Amniotic epithelial cell (primary cell): ENCODE measurements around the gene MAP4.
"Not testable (repeated sequence)": the region's sequence is repeated elsewhere in the genome, so short reads cannot be mapped to it uniquely, and the experiment has no call there.

Experiments
- DNase-seq: peaks from one replicate; pipeline ENCODE4 v3.0.0-alpha.2; 2010; ENCODE audit warnings: low read depth

Gene MAP4

DNA sequence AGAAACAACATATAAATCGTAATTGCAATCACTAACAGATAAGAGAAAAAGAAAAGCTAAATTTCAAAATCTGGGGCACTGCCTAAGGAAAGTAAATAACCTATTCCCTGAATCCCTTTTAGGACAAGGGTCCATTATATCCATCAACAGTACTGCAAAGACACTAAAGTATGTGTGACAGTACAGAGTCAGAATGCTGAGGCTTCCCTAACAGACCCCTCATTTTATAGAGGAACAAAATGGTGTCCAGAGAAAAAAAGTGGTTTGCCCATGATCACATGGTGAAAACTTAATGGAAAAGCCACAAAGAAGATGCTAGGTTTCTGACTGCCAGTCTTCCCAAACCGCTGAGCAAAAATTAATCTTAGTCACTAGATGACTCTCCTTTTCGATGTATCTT is 119.5 kb downstream of the MAP4 start:
- DNase-seq = no peak

DNA sequence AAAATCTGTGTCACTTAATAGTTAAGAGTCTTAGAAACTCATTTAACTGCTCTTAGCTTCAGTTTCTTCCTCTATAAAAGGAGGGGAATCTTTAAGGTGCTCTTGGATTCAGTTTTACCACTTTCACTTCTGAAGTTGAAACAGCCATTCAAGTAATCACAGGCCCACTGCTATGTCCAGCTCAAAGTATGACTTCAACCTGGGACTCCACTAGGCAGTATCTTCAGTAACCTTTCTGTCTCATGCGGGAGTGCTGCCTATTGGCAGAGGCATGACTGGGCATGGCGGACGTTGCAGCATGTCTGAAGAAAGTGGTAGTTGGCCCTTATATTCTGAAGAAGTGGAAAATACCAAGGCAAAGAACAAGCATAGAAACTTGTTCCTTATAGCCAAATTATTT is 121.0 kb downstream of the MAP4 start:
- DNase-seq = no peak

- DNase-seq = no peak
Measured at GRCh38 chr3:47892286-47893040, 123.8 kb downstream of the MAP4 start.

GRCh38 chr3:47891613-47892005 is 124.6 kb downstream of the MAP4 start:
- DNase-seq = no peak

GRCh38 chr3:47890828-47891612 is 125.2 kb downstream of the MAP4 start:
- DNase-seq = no peak

GRCh38 chr3:47890126-47890827 is 125.9 kb downstream of the MAP4 start:
- peak; percentile 13 for DNase-seq

GRCh38 chr3:47888986-47889757 is 127.0 kb downstream of the MAP4 start:
- DNase-seq = no peak

GRCh38 chr3:47887991-47888390 is 128.2 kb downstream of the MAP4 start:
- DNase-seq = not testable (repeated sequence)

- DNase-seq = no peak
Measured at GRCh38 chr3:47885168-47885567, 131.0 kb downstream of the MAP4 start.

DNA sequence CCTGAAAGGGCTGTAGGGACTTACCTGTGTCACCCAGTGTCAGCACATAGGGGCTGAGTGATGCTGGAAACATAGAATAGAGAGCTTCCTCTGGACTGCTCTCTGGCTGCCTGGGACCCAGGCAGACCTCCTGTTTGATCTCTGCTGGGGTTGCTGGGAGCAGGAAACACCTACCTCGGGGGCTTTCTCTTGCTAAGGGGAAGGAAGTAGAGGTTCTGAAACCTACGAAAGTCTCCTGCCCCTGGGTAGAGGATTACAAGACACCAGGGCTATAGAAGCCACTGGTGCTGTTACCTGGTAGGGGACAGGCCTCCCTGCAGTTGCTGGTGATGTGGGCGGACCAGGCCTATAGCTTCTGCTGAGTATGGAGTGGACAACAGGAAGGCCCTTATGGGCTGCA is 131.6 kb downstream of the MAP4 start:
- no peak for DNase-seq

DNA sequence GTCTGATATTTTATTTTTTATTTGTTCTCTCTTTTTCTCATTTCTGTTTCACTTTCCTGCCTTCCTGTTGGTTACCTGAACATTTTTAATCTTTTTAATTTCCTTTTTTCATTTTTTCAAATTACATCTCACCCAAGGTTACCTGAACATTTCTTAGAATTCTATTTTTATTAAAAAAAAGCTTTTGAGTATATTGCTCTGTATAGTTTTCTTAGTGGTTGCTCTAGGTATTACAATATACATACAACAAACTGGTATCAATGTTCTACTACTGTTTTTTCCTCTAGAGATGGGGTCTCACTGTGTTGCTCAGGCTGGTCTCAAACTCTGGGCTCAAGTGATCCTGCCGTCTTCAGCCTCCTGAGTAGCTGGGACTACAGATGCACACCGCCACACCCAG is 133.9 kb downstream of the MAP4 start:
- DNase-seq = no peak

DNA sequence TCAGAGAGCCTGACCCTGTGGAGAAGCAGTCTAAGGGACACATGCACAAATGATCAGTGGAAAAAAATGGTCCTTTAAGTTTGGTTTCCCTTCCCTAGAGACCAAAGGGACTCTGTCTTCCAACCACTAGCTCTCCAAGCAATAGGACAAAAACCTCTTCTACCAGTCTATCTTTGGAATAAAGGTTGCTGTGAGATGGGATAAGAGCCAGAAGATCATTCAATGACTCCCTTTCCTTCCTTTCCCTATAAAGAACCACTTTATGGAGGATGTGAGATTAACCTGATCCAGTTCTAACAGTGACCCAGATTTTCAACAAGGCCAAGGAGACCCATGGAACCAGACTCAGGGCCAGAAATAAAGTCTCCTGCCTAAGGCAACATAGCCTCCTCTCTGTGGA is 138.5 kb downstream of the MAP4 start:
- no peak for DNase-seq

GRCh38 chr3:47877290-47877689 is 138.9 kb downstream of the MAP4 start:
- peak; percentile 17 for DNase-seq

DNA sequence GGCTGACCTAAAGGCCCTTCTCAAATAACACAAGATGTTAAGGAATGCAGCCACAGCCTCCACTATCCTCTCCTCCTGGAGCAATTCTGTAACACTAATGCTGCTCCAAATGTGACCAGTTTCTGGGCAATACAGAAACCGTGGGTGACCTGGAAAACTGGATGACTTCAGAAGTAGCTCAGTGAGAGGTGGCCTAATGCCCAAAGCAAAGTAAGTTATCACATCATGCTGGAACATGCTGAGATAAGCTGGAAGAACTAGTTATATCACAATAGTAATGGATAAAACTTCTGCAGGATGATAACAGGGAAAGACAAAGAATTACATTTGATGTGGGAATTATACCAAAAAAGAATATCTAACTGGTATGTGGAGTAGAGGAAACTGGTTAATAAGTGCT is 141.3 kb downstream of the MAP4 start:
- no peak for DNase-seq

GRCh38 chr3:47874438-47874837 is 141.8 kb downstream of the MAP4 start:
- no peak for DNase-seq

GRCh38 chr3:47872916-47873315 is 143.3 kb downstream of the MAP4 start:
- no peak for DNase-seq

DNA sequence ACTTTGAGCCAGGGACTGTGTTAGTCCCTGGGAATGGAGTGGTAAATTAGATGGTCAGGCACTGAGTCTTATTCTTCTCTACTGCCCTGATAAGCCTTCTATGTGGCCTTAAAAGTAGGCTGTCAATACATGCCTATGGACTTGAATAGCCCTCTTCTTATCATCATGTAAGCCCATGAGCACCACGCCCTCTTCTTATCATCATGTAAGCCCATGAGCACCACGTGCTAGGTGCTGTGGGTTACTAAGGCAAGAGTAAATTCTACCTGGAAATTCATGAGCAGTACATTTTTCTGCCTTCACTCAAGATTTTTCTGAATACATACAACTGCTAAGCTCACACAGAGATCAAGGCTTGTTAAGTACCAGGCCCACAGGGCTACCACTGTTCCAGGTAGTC is 144.8 kb downstream of the MAP4 start:
- DNase-seq = no peak

GRCh38 chr3:47870702-47871260 is 145.4 kb downstream of the MAP4 start:
- DNase-seq = no peak

GRCh38 chr3:47870156-47870555 is 146.1 kb downstream of the MAP4 start:
- DNase-seq = peak; percentile 20

DNA sequence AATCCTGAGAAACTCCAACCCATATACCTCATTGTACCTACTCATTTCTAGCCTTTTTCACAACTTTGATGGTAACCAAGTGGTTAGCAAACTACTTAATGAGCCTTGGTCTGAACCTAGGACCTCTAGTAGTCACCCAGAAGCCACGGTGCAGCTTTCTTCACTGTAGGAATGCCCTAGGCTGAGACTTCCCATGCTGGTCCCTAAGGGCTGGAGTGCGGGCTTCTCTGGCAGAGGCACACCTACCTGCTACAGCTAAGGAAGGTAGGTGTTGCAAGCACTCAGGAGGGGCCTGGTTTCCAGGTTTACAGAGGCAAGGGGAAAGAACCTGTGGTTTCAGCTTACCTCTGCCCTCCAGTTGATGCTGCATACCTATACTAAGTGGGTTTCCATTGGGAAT is 147.9 kb downstream of the MAP4 start:
- DNase-seq = no peak

- no peak for DNase-seq
Measured at GRCh38 chr3:47867451-47868044, 148.7 kb downstream of the MAP4 start.
